ENCODE results near the gene FAM83D.

Gene FAM83D

DNA sequence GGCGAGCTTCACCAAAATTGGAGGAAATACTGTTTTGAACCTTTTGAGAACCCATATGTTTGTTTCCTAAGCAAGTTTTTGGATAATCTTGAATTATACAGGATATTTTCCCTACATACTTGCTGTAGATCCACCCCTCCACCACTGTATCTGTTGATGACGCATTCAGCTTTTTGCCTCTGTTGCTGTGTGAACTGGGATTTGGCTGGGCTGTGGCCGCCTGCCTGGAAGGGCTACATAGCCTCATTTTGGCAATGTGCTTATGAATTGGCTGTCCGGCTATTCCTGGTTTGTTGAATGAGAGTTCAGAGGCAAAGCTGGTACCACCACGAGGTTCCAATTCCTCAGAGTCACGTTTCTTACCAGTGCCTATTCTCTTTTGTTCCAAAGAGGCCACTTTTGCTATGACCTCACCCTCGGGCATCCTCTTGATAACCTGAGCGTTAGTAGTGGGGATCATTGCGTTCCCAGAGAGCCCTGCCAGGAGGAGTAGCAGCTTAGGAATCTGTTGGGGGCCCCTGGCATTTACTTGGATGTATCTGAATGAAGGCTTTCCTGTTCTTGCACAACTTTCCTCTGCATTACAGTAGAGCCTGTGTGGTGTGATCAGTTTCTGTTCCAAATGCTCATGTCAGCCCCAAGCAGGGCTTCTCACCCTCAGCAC, 6.4 kb downstream of the FAM83D start:
- Histone ChIP-seq H3K4me2 (ENCODE audit: low read depth, low read length) (no peak overlapping the region), H3K9me2 (replicated peaks; ENCODE audit: insufficient read depth, low read length) (no peaks in the 10 kb centered on the region), H3K36me3 (replicated peaks; ENCODE audit: insufficient read depth, low read length) (no peaks in the 10 kb centered on the region; the same call in 1 of the 2 replicates), H3K4me3 (ENCODE audit: low read length) (no peak overlapping the region), H3K9ac (ENCODE audit: low read length) (no peak overlapping the region), H3K79me2 (ENCODE audit: low read length) (peaks cover 100% of the 10 kb centered on the region), H4K20me1 (ENCODE audit: insufficient read depth, low read length) (peaks cover 5% of the 10 kb centered on the region; the same call in 1 of the 2 replicates), H3F3A (ENCODE audit: insufficient read depth, low read length) (peaks cover 7% of the 10 kb centered on the region; the same call in 1 of the 2 replicates), H3K9me3 (replicated peaks; ENCODE audit: insufficient read depth, low read length) (no peaks in the 10 kb centered on the region), H3K4me1 (ENCODE audit: low read length) (peaks cover 23% of the 10 kb centered on the region), H2AFZ (ENCODE audit: low read length) (no peak overlapping the region), H3K27ac (ENCODE audit: low read length) (no peak overlapping the region), H3K27me3 (replicated peaks; ENCODE audit: insufficient read depth, low read length) (no peaks in the 10 kb centered on the region)
- no peak for DNase-seq
- TF ChIP-seq EZH2 (optimal IDR thresholded peaks at IDR 0.05; ENCODE audit: low read depth, low read length) (no peak), EZH2phosphoT487 (IDR thresholded peaks at IDR 0.05; ENCODE audit: low read length) (no peak)
- TF ChIP-seq, protein P1, sequence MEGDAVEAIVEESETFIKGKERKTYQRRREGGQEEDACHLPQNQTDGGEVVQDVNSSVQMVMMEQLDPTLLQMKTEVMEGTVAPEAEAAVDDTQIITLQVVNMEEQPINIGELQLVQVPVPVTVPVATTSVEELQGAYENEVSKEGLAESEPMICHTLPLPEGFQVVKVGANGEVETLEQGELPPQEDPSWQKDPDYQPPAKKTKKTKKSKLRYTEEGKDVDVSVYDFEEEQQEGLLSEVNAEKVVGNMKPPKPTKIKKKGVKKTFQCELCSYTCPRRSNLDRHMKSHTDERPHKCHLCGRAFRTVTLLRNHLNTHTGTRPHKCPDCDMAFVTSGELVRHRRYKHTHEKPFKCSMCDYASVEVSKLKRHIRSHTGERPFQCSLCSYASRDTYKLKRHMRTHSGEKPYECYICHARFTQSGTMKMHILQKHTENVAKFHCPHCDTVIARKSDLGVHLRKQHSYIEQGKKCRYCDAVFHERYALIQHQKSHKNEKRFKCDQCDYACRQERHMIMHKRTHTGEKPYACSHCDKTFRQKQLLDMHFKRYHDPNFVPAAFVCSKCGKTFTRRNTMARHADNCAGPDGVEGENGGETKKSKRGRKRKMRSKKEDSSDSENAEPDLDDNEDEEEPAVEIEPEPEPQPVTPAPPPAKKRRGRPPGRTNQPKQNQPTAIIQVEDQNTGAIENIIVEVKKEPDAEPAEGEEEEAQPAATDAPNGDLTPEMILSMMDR (IDR thresholded peaks at IDR 0.05; ENCODE audit: low read length), result no peak

DNA sequence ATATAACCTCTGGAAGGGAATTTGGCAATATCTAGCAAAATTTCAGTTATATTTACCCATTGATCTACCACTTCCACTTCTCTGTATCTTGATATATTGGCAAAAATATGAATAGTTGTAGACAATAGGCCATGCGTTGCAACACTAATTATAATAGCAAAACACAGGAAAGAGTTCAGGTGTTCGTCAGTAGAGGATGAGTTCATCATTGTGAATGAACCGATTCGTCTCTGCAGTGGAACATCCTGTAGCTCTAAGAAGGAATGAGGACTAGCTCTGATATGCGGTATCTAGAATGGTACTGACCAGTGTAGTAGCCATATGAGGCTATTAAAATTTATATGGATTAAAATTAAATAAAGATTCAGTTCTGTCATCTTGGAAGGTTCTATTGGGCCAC, 8.3 kb downstream of the FAM83D start:
- Histone ChIP-seq H3K4me2 (ENCODE audit: low read depth, low read length) (no peak overlapping the region), H3K27me3 (replicated peaks; ENCODE audit: insufficient read depth, low read length) (no peaks in the 10 kb centered on the region), H3F3A (ENCODE audit: insufficient read depth, low read length) (0 out of 2 replicates have a peak, but pooled peaks cover 2% of the 10 kb centered on the region), H3K4me3 (ENCODE audit: low read length) (no peak overlapping the region), H3K79me2 (ENCODE audit: low read length) (peaks cover 100% of the 10 kb centered on the region), H2AFZ (ENCODE audit: low read length) (no peak overlapping the region), H3K27ac (ENCODE audit: low read length) (no peak overlapping the region), H3K36me3 (replicated peaks; ENCODE audit: insufficient read depth, low read length) (no peaks in the 10 kb centered on the region; the same call in 1 of the 2 replicates), H4K20me1 (ENCODE audit: insufficient read depth, low read length) (peaks cover 5% of the 10 kb centered on the region; the same call in 1 of the 2 replicates), H3K9me3 (replicated peaks; ENCODE audit: insufficient read depth, low read length) (no peaks in the 10 kb centered on the region), H3K4me1 (ENCODE audit: low read length) (peaks cover 7% of the 10 kb centered on the region), H3K9ac (ENCODE audit: low read length) (no peak overlapping the region), H3K9me2 (replicated peaks; ENCODE audit: insufficient read depth, low read length) (no peaks in the 10 kb centered on the region)
- no peak for DNase-seq
- TF ChIP-seq EZH2 (optimal IDR thresholded peaks at IDR 0.05; ENCODE audit: low read depth, low read length) (no peak), EZH2phosphoT487 (IDR thresholded peaks at IDR 0.05; ENCODE audit: low read length) (no peak)
- TF ChIP-seq, protein P1 (IDR thresholded peaks at IDR 0.05; ENCODE audit: low read length), result no peak

GRCh38 chr20:38935285-38935684, 9.1 kb downstream of the FAM83D start:
- Histone ChIP-seq H3F3A (ENCODE audit: insufficient read depth, low read length) (no peaks in the 10 kb centered on the region), H4K20me1 (ENCODE audit: insufficient read depth, low read length) (peaks cover 5% of the 10 kb centered on the region; the same call in 1 of the 2 replicates), H3K36me3 (replicated peaks; ENCODE audit: insufficient read depth, low read length) (no peaks in the 10 kb centered on the region; the same call in none of the 2 replicates)

More at GRCh38 chr20:38935285-38935684, 9.1 kb downstream of the FAM83D start:
- Histone ChIP-seq H3K9me2 (replicated peaks; ENCODE audit: insufficient read depth, low read length) (no peaks in the 10 kb centered on the region), H3K79me2 (ENCODE audit: low read length) (peaks cover 100% of the 10 kb centered on the region), H3K27me3 (replicated peaks; ENCODE audit: insufficient read depth, low read length) (no peaks in the 10 kb centered on the region), H3K4me3 (ENCODE audit: low read length) (no peak overlapping the region), H3K9ac (ENCODE audit: low read length) (no peak overlapping the region), H3K4me1 (ENCODE audit: low read length) (no peaks in the 10 kb centered on the region; the same call in 1 of the 2 replicates), H3K9me3 (replicated peaks; ENCODE audit: insufficient read depth, low read length) (no peaks in the 10 kb centered on the region), H2AFZ (ENCODE audit: low read length) (no peak overlapping the region), H3K27ac (ENCODE audit: low read length) (no peak overlapping the region), H3K4me2 (ENCODE audit: low read depth, low read length) (no peak overlapping the region)
- no peak for TF ChIP-seq EZH2phosphoT487 (IDR thresholded peaks at IDR 0.05; ENCODE audit: low read length)
- TF ChIP-seq, protein P1 (IDR thresholded peaks at IDR 0.05; ENCODE audit: low read length), result no peak
- no peak for TF ChIP-seq EZH2 (optimal IDR thresholded peaks at IDR 0.05; ENCODE audit: low read depth, low read length)
- DNase-seq, result no peak
